Measurements from ENCODE around the gene MDM2.

The MDM2 gene

DNA sequence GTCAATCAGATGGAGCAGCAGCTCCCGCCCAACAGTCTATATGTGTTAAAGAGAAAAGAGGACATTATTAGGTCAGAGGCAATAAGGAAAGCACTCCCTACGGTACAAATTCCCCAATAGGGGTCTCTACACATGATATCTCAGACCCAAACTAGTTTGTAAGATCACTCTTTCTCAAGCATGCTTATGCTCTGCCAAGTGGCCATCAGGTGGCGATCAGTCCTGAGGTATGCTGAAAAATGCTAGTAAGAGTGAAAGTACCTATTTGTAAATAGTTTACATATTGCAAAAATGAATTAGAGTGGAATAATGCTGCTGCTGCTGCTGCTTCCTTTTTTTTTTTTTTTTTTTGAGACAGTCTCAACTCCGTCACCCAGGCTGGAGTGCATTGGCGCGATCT lies 63.9 kb downstream of the MDM2 start:
- no peak for TF ChIP-seq Cebpa-rat (IDR thresholded peaks at IDR 0.05)
- H3K4me3 ChIP-seq = no peak overlapping the region

GRCh38 chr12:68873316-68873715 lies 65.3 kb downstream of the MDM2 start:
- Histone ChIP-seq H3K27me3 (no peaks in the 10 kb centered on the region), H3K4me3 (no peak overlapping the region), H3K9me3 (replicated peaks in 1 of 11) (peaks cover 11 to 22% (median 16%) of the 10 kb centered on the region in 11 experiments), H4K20me1 (peaks cover 0 to 42% (median 0%) of the 10 kb centered on the region in 11 experiments; a peak in 2 of 22 replicates), H3K27ac (no peak overlapping the region), H3K4me2 (no peak overlapping the region), H3K36me3 (peaks cover 0 to 82% (median 0%) of the 10 kb centered on the region in 11 experiments; a peak in 5 of 22 replicates), H3K9ac (no peak overlapping the region), H3K4me1 (peaks cover 6 to 72% (median 59%) of the 10 kb centered on the region in 10 experiments; a peak in 18 of 20 replicates)
- no peak for TF ChIP-seq Cebpa-rat (IDR thresholded peaks at IDR 0.05)

More for the DNA sequence above, 63.9 kb downstream of the MDM2 start:
- H4K20me1 ChIP-seq = peaks cover 0 to 52% (median 0%) of the 10 kb centered on the region in 11 experiments; a peak in 2 of 22 replicates
- H3K36me3 ChIP-seq = peaks cover 0 to 81% (median 0%) of the 10 kb centered on the region in 11 experiments; a peak in 4 of 22 replicates
- H3K9me3 ChIP-seq (replicated peaks in 1 of 11) = peaks cover 0 to 8% (median 2%) of the 10 kb centered on the region in 11 experiments; a peak in 9 of 22 replicates
- H3K27me3 ChIP-seq = no peaks in the 10 kb centered on the region
- peaks cover 6 to 81% (median 61%) of the 10 kb centered on the region in 10 experiments; a peak in 18 of 20 replicates for H3K4me1 ChIP-seq
- H3K4me2 ChIP-seq = peak overlapping the region in 3 of 11 experiments; percentile 18 to 76 (median 33); a peak in 3 of 22 replicates
- H3K9ac ChIP-seq = no peak overlapping the region
- no peak overlapping the region for H3K27ac ChIP-seq

DNA sequence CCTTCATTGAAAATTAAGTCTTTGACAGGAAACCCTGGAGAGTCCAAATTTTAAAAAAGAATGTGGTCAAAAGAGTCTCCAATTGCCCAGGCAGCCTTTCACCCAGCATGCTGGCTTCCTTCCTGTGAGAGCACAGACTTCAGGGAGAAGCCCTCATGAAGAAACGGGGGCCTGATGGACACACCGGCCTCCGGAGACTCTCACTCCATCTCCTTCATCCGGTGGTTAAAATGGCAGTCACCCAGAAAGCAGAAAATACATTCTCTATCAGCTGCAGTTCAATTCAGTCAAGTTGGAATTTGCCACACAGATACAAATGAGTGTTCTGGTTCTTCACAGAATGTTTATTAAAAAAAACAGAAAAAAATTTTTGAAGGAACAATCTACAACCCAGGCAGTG lies 68.5 kb downstream of the MDM2 start:
- peak overlapping the region in 5 of 11 experiments; percentile 3 to 47 (median 32); a peak in 6 of 22 replicates for H3K9ac ChIP-seq
- peaks cover 0 to 35% (median 0%) of the 10 kb centered on the region in 11 experiments; a peak in 1 of 22 replicates for H4K20me1 ChIP-seq
- peak in 1 of 11 experiments; percentile 71; a peak in 2 of 22 replicates for TF ChIP-seq Cebpa-rat (IDR thresholded peaks at IDR 0.05)
- H3K36me3 ChIP-seq = peaks cover 0 to 82% (median 0%) of the 10 kb centered on the region in 11 experiments; a peak in 5 of 22 replicates
- peaks cover 19 to 32% (median 25%) of the 10 kb centered on the region in 11 experiments for H3K9me3 ChIP-seq (replicated peaks in 1 of 11)
- H3K27me3 ChIP-seq = no peaks in the 10 kb centered on the region
- H3K27ac ChIP-seq = peak overlapping the region in 8 of 11 experiments; percentile 4 to 67 (median 38); a peak in 11 of 22 replicates
- H3K4me3 ChIP-seq = peak overlapping the region in 1 of 10 experiments; percentile 8; a peak in 2 of 20 replicates
- H3K4me2 ChIP-seq = peak overlapping the region in 10 of 11 experiments; percentile 10 to 79 (median 64); a peak in 18 of 22 replicates
- H3K4me1 ChIP-seq = peaks cover 6 to 41% (median 32%) of the 10 kb centered on the region in 10 experiments; a peak in 17 of 20 replicates

GRCh38 chr12:68877583-68877982 lies 69.6 kb downstream of the MDM2 start:
- no peak overlapping the region for H3K4me2 ChIP-seq
- H3K27me3 ChIP-seq = no peaks in the 10 kb centered on the region
- TF ChIP-seq Cebpa-rat (IDR thresholded peaks at IDR 0.05) = no peak
- H3K9me3 ChIP-seq (replicated peaks in 1 of 11) = peaks cover 19 to 38% (median 29%) of the 10 kb centered on the region in 11 experiments
- no peak overlapping the region for H3K9ac ChIP-seq
- peak overlapping the region in 1 of 11 experiments; percentile 67; a peak in 1 of 22 replicates for H3K27ac ChIP-seq
- peaks cover 0 to 26% (median 0%) of the 10 kb centered on the region in 11 experiments; a peak in 1 of 22 replicates for H4K20me1 ChIP-seq
- H3K4me3 ChIP-seq = no peak overlapping the region
- H3K4me1 ChIP-seq = peaks cover 6 to 35% (median 26%) of the 10 kb centered on the region in 10 experiments; a peak in 17 of 20 replicates
- peaks cover 0 to 82% (median 0%) of the 10 kb centered on the region in 11 experiments; a peak in 5 of 22 replicates for H3K36me3 ChIP-seq

GRCh38 chr12:68878283-68878682 lies 70.3 kb downstream of the MDM2 start:
- peaks cover 0 to 83% (median 0%) of the 10 kb centered on the region in 11 experiments; a peak in 5 of 22 replicates for H3K36me3 ChIP-seq

DNA sequence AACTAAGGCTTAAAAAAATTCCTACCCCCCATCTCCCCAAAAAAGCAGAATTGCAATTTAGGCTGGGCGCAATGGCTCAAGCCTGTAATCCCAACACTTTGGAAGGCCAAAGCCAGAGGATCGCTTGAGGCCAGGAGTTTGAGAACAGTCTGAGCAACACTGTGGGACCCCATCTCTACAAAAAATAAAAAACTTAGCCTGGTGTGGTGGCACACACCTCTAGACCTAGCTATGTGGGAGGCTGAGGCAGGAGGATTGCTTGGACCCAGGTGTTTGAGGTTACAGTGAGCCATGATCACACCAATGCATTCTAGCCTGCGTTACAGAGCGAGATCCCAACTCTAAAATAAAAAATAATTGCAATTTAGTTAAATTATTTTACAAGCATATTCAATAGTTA lies 70.9 kb downstream of the MDM2 start:
- Histone ChIP-seq H3K36me3 (peaks cover 0 to 86% (median 0%) of the 10 kb centered on the region in 11 experiments; a peak in 5 of 22 replicates), H3K9ac (no peak overlapping the region), H3K9me3 (replicated peaks in 1 of 11) (peaks cover 19 to 38% (median 29%) of the 10 kb centered on the region in 11 experiments), H3K4me1 (peaks cover 6 to 48% (median 35%) of the 10 kb centered on the region in 10 experiments; a peak in 17 of 20 replicates), H3K27ac (no peak overlapping the region), H3K27me3 (no peaks in the 10 kb centered on the region), H3K4me3 (no peak overlapping the region), H4K20me1 (peaks cover 0 to 17% (median 0%) of the 10 kb centered on the region in 11 experiments; a peak in 1 of 22 replicates), H3K4me2 (no peak overlapping the region)
- no peak for TF ChIP-seq Cebpa-rat (IDR thresholded peaks at IDR 0.05)

More at GRCh38 chr12:68878283-68878682, 70.3 kb downstream of the MDM2 start:
- Histone ChIP-seq H3K27ac (no peak overlapping the region), H3K4me1 (peaks cover 6 to 42% (median 33%) of the 10 kb centered on the region in 10 experiments; a peak in 17 of 20 replicates), H3K4me3 (no peak overlapping the region), H3K9ac (no peak overlapping the region), H3K9me3 (replicated peaks in 1 of 11) (peaks cover 19 to 38% (median 29%) of the 10 kb centered on the region in 11 experiments), H4K20me1 (peaks cover 0 to 21% (median 0%) of the 10 kb centered on the region in 11 experiments; a peak in 1 of 22 replicates), H3K4me2 (no peak overlapping the region), H3K27me3 (no peaks in the 10 kb centered on the region)
- no peak for TF ChIP-seq Cebpa-rat (IDR thresholded peaks at IDR 0.05)

DNA sequence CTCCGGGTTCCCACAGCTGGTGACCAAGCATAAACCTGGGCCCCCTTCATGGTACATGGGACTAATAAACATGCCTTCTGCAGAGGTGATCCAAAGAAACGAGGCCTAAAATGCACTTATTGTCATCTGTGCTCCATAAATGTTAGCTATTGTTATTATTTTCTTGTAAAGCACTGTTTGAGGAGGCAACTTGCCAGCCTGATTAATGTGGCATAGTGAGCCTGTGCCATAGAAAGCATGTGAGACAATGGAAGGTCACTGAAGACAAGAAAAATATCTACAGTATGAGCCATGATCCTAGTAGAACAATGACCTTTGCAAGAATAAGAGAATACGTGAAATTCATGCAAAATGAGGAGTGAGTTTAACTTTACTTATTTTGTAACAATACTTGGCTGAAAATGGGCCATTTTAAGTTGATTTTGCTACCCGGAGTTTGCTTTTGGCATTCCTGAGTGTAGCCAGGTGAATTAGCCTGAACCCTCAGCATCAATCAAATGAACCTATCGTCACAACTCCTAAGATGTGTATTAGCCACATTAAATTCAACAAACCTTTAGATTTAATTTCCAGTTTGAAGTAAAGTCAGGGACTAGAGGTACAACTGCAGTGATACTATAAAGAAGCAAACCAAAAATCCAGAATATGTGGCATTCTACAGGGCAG lies 72.8 kb downstream of the MDM2 start:
- H3K27me3 ChIP-seq = no peaks in the 10 kb centered on the region
- peaks cover 0 to 87% (median 0%) of the 10 kb centered on the region in 11 experiments; a peak in 5 of 22 replicates for H3K36me3 ChIP-seq
- H3K4me2 ChIP-seq = no peak overlapping the region
- H3K9me3 ChIP-seq (replicated peaks in 1 of 11) = peaks cover 19 to 33% (median 29%) of the 10 kb centered on the region in 11 experiments
- TF ChIP-seq Cebpa-rat (IDR thresholded peaks at IDR 0.05) = no peak
- H4K20me1 ChIP-seq = peaks cover 0 to 22% (median 0%) of the 10 kb centered on the region in 11 experiments; a peak in 2 of 22 replicates
- H3K4me3 ChIP-seq = no peak overlapping the region
- no peak overlapping the region for H3K27ac ChIP-seq
- no peak overlapping the region for H3K9ac ChIP-seq
- H3K4me1 ChIP-seq = peaks cover 11 to 51% (median 33%) of the 10 kb centered on the region in 10 experiments; a peak in 18 of 20 replicates

DNA sequence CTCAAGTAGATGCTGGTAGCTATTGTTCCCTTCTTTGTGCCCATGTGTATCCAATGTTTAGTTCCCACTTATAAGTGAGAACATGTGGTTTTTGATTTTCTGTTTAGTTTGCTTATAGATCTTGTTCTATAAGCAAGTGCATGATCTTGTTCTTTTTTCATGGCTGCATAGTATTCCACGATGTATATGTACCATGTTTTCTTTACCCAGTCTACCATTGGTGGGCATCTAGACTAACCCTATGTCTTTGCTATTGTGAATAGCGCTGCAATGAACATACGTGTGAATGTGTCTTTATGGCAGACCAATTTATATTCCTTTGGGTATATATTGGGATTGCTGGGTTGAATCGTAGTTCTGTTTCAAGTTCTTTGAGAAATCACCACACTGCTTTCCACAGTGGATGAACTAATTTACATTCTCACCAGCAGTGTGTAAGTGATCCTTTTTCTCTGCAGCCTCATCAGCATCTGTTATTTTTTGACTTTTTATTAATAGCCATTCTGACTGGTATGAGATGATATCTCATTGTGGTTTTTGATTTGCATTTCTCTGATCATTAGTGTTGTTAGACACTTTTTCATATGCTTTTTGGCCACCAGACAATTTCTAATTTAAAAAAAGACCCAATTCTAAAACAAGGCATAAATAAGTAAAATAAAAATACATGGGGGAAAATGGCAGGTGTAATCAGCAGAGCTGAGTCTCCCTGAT lies 74.4 kb downstream of the MDM2 start:
- no peak overlapping the region for H3K4me3 ChIP-seq
- H3K27me3 ChIP-seq = no peaks in the 10 kb centered on the region
- peak overlapping the region in 7 of 11 experiments; percentile 28 to 70 (median 56); a peak in 13 of 22 replicates for H3K4me2 ChIP-seq
- no peak overlapping the region for H3K9ac ChIP-seq
- H3K36me3 ChIP-seq = peaks cover 0 to 79% (median 0%) of the 10 kb centered on the region in 11 experiments; a peak in 5 of 22 replicates
- TF ChIP-seq Cebpa-rat (IDR thresholded peaks at IDR 0.05) = no peak
- H4K20me1 ChIP-seq = peaks cover 0 to 36% (median 0%) of the 10 kb centered on the region in 11 experiments; a peak in 3 of 22 replicates
- no peak overlapping the region for H3K27ac ChIP-seq
- peaks cover 17 to 31% (median 23%) of the 10 kb centered on the region in 11 experiments for H3K9me3 ChIP-seq (replicated peaks in 1 of 11)
- peaks cover 8 to 51% (median 33%) of the 10 kb centered on the region in 10 experiments; a peak in 17 of 20 replicates for H3K4me1 ChIP-seq
